Astrocyte (in vitro differentiated cells and primary cell): Measurements from ENCODE around the gene FAM120B. TPM values are rescaled to one million over a fixed set of nuclear protein-coding genes. Genes with fewer than 3 reads are reported as not detected.

Experiments
- DNase-seq: peaks from one replicate; pipeline ENCODE4 v3.0.0-alpha.2; 2010; ENCODE audit warnings: low read depth
- FAIRE-seq: peaks from 2 replicates; lab custom pipeline; 2011; peaks lifted over from hg19 to GRCh38; lab: Jason Lieb, UNC
- H2AFZ ChIP-seq: 2 replicates; pipeline ENCODE4 v1.6.0; 2012; ENCODE audit warnings: low read depth, low read length, inconsistent platforms
- H3K27ac ChIP-seq: 2 replicates; pipeline ENCODE4 v1.5.1; 2011; ENCODE audit warnings: low read depth, low read length, inconsistent platforms
- H3K27me3 ChIP-seq: 2 replicates; pipeline ENCODE4 v1.6.0; 2011; ENCODE audit warnings: low read length, inconsistent platforms; ENCODE audit not compliant: insufficient read depth
- H3K36me3 ChIP-seq: 2 replicates; pipeline ENCODE4 v1.5.1; 2011; ENCODE audit warnings: low read length, inconsistent platforms; ENCODE audit not compliant: insufficient read depth
- H3K4me1 ChIP-seq: 2 replicates; pipeline ENCODE4 v1.5.1; 2011; ENCODE audit warnings: low read length, inconsistent platforms; ENCODE audit not compliant: insufficient read depth
- H3K4me2 ChIP-seq: 2 replicates; pipeline ENCODE4 v1.6.0; 2012; ENCODE audit warnings: low read length, inconsistent platforms
- H3K4me3 ChIP-seq: 2 replicates; pipeline ENCODE4 v1.5.1; 2011; ENCODE audit warnings: low read depth, mild to moderate bottlenecking, low read length, inconsistent platforms; ENCODE audit not compliant: insufficient read depth
- H3K79me2 ChIP-seq: 2 replicates; pipeline ENCODE4 v1.6.0; 2012; ENCODE audit warnings: mild to moderate bottlenecking, low read length, inconsistent platforms; ENCODE audit not compliant: insufficient read depth
- H3K9ac ChIP-seq: 2 replicates; pipeline ENCODE4 v1.6.0; 2012; ENCODE audit warnings: mild to moderate bottlenecking, low read length, inconsistent platforms
- H3K9me3 ChIP-seq: 2 replicates; pipeline ENCODE4 v1.5.1; 2012; ENCODE audit warnings: low read depth, mild to moderate bottlenecking, low read length, inconsistent platforms; ENCODE audit not compliant: insufficient read depth
- H4K20me1 ChIP-seq: 2 replicates; pipeline ENCODE4 v1.6.0; 2012; ENCODE audit warnings: low read length, inconsistent platforms; ENCODE audit not compliant: insufficient read depth
- H3K27ac Mint-ChIP-seq: one replicate; pipeline ENCODE4 v1.8.0; 2021; ENCODE audit warnings: mild to moderate bottlenecking, mixed read lengths; ENCODE audit not compliant: unreplicated experiment
- H3K27me3 Mint-ChIP-seq: one replicate; pipeline ENCODE4 v1.8.0; 2021; ENCODE audit warnings: low read depth, mixed read lengths; ENCODE audit not compliant: unreplicated experiment
- H3K36me3 Mint-ChIP-seq: one replicate; pipeline ENCODE4 v1.8.0; 2021; ENCODE audit warnings: low read depth, mixed read lengths; ENCODE audit not compliant: unreplicated experiment
- H3K4me1 Mint-ChIP-seq: one replicate; pipeline ENCODE4 v1.8.0; 2021; ENCODE audit warnings: low read depth, mixed read lengths; ENCODE audit not compliant: unreplicated experiment
- H3K4me3 Mint-ChIP-seq: one replicate; pipeline ENCODE4 v1.8.0; 2021; ENCODE audit warnings: mild to moderate bottlenecking, moderate library complexity, mixed read lengths; ENCODE audit not compliant: unreplicated experiment
- H3K9me3 Mint-ChIP-seq: one replicate; pipeline ENCODE4 v1.8.0; 2021; ENCODE audit warnings: mild to moderate bottlenecking, mixed read lengths; ENCODE audit not compliant: unreplicated experiment
- CTCF ChIP-seq: IDR thresholded peaks from 2 replicates; pipeline ENCODE4 v1.5.1; 2011; ENCODE audit warnings: low read depth, mild to moderate bottlenecking, inconsistent platforms, low read length, moderate library complexity; ENCODE audit not compliant: insufficient read depth
- EZH2 ChIP-seq: IDR thresholded peaks from 2 replicates; pipeline ENCODE4 v1.6.1; 2012; ENCODE audit warnings: mild to moderate bottlenecking, low read length, inconsistent platforms; ENCODE audit not compliant: insufficient read depth
- total RNA-seq: library from RNA; stranded (reverse); gene quantifications from 2 replicates; pipeline ENCODE4 v1.2.1, GENCODE V29; 2021

Gene FAM120B
- total RNA-seq, 1 donor from 2014 or later: 29.8 TPM

DNA sequence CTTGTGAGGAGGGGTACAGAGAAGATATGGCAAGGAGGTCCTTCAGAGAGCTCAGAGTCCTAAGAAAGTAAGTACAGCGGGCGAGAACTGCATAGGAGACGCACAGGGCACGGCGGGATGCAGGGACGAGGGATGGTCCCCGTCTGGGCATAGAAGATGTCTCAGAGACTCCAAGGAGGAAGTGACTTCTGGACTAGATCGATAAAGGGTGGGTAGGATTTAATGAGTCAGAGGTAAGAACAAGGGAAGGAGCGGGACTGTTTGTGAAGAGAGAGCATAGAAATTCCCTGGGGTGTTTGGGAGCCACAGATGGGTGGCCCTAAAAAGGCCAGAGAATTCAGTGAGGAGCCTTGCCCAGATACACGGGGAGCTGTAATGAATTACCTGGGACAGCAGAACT, 69.1 kb downstream of the FAM120B start:
- H3K79me2 ChIP-seq: no peaks in the 10 kb centered on the region
- Mint-ChIP-seq H3K4me3 (no peak overlapping the region), H3K27ac (no peak overlapping the region), H3K27me3 (no peaks in the 10 kb centered on the region), H3K36me3 (peaks cover 9% of the 10 kb centered on the region), H3K4me1 (peaks cover 16% of the 10 kb centered on the region), H3K9me3 (no peaks in the 10 kb centered on the region)
- H2AFZ ChIP-seq: no peak overlapping the region
- peaks cover under 1% of the 10 kb centered on the region for H3K4me1 ChIP-seq
- no peak overlapping the region for H3K4me2 ChIP-seq
- H3K27ac ChIP-seq: no peak overlapping the region
- no peak for FAIRE-seq
- no peak overlapping the region for H3K9ac ChIP-seq
- TF ChIP-seq CTCF: no peak
- TF ChIP-seq EZH2: no peak
- H3K4me3 ChIP-seq: no peak overlapping the region
- H3K9me3 ChIP-seq: no peaks in the 10 kb centered on the region
- H3K27me3 ChIP-seq: no peaks in the 10 kb centered on the region
- DNase-seq: no peak
- H3K36me3 ChIP-seq: peaks cover 9% of the 10 kb centered on the region
- no peaks in the 10 kb centered on the region for H4K20me1 ChIP-seq

GRCh38 chr6:170376386-170377043, 70.0 kb downstream of the FAM120B start:
- Histone ChIP-seq H3K9ac (no peak overlapping the region), H2AFZ (no peak overlapping the region), H3K36me3 (peaks cover 7% of the 10 kb centered on the region), H3K4me2 (no peak overlapping the region), H3K79me2 (no peaks in the 10 kb centered on the region), H3K27me3 (no peaks in the 10 kb centered on the region), H3K4me1 (no peaks in the 10 kb centered on the region), H4K20me1 (no peaks in the 10 kb centered on the region), H3K4me3 (no peak overlapping the region), H3K9me3 (no peaks in the 10 kb centered on the region), H3K27ac (no peak overlapping the region)
- DNase-seq: no peak
- Mint-ChIP-seq H3K36me3 (peaks cover 9% of the 10 kb centered on the region), H3K27ac (no peak overlapping the region), H3K4me1 (peaks cover 8% of the 10 kb centered on the region), H3K27me3 (no peaks in the 10 kb centered on the region), H3K9me3 (no peaks in the 10 kb centered on the region), H3K4me3 (no peak overlapping the region)
- TF ChIP-seq EZH2: no peak
- FAIRE-seq: no peak

DNA sequence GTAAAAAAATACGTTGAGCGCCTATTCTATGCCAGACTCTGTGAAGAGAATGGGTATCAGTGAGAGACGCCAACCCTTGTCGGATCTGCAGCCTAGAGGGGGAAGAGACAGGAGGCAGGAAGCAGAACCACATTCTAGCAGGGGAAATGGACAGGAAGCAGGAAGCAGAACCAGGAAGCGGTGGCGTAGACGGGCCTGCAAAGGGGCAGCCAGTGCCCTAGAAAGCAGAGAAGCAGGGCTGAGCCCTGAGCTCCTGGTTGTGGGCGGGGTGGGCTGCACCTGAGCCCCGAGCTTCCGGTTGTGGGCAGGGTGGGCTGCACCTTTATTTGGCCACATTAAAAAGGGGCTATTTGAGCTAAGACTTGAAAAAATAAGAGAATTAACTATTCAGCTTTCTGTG, 71.9 kb downstream of the FAM120B start:
- no peaks in the 10 kb centered on the region for H3K9me3 Mint-ChIP-seq
- H3K79me2 ChIP-seq: no peaks in the 10 kb centered on the region
- H3K4me3 ChIP-seq: no peak overlapping the region
- TF ChIP-seq EZH2 (no peak), CTCF (no peak)
- peaks cover 7% of the 10 kb centered on the region for H3K36me3 ChIP-seq
- H3K4me2 ChIP-seq: no peak overlapping the region
- no peak overlapping the region for H3K27ac ChIP-seq
- no peak overlapping the region for H3K4me3 Mint-ChIP-seq
- no peaks in the 10 kb centered on the region for H3K4me1 ChIP-seq
- FAIRE-seq (no peak), DNase-seq (no peak)
- no peaks in the 10 kb centered on the region for H3K27me3 Mint-ChIP-seq
- H2AFZ ChIP-seq: no peak overlapping the region
- no peaks in the 10 kb centered on the region for H3K27me3 ChIP-seq
- peaks cover 6% of the 10 kb centered on the region for H3K4me1 Mint-ChIP-seq
- no peaks in the 10 kb centered on the region for H4K20me1 ChIP-seq
- H3K36me3 Mint-ChIP-seq: peaks cover 9% of the 10 kb centered on the region
- no peak overlapping the region for H3K9ac ChIP-seq
- H3K9me3 ChIP-seq: no peaks in the 10 kb centered on the region
- H3K27ac Mint-ChIP-seq: no peak overlapping the region
